Measurements from ENCODE around the gene ARHGAP40.

ARHGAP40 gene

GRCh38 chr20:38663660-38664059 is 62.1 kb downstream of the ARHGAP40 start:
- TF ChIP-seq, protein P1, sequence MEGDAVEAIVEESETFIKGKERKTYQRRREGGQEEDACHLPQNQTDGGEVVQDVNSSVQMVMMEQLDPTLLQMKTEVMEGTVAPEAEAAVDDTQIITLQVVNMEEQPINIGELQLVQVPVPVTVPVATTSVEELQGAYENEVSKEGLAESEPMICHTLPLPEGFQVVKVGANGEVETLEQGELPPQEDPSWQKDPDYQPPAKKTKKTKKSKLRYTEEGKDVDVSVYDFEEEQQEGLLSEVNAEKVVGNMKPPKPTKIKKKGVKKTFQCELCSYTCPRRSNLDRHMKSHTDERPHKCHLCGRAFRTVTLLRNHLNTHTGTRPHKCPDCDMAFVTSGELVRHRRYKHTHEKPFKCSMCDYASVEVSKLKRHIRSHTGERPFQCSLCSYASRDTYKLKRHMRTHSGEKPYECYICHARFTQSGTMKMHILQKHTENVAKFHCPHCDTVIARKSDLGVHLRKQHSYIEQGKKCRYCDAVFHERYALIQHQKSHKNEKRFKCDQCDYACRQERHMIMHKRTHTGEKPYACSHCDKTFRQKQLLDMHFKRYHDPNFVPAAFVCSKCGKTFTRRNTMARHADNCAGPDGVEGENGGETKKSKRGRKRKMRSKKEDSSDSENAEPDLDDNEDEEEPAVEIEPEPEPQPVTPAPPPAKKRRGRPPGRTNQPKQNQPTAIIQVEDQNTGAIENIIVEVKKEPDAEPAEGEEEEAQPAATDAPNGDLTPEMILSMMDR (IDR thresholded peaks at IDR 0.05), result no peak
- no peak overlapping the region for H3K4me3 ChIP-seq
- DNase-seq (ENCODE audit: low spot score), result no peak
- H3K27ac ChIP-seq, result no peak overlapping the region

GRCh38 chr20:38664284-38664683 is 62.7 kb downstream of the ARHGAP40 start:
- no peak for DNase-seq (ENCODE audit: low spot score)
- H3K4me3 ChIP-seq, result no peak overlapping the region
- TF ChIP-seq, protein P1 (IDR thresholded peaks at IDR 0.05), result no peak
- no peak overlapping the region for H3K27ac ChIP-seq

GRCh38 chr20:38665094-38665493 is 63.5 kb downstream of the ARHGAP40 start:
- no peak for DNase-seq (ENCODE audit: low spot score)
- no peak overlapping the region for H3K27ac ChIP-seq
- TF ChIP-seq, protein P1 (IDR thresholded peaks at IDR 0.05), result no peak

GRCh38 chr20:38665506-38666285 is 64.1 kb downstream of the ARHGAP40 start:
- Histone ChIP-seq H3K27ac (no peak overlapping the region), H3K4me3 (no peak overlapping the region)
- TF ChIP-seq, protein P1 (IDR thresholded peaks at IDR 0.05), result no peak
- DNase-seq (ENCODE audit: low spot score), result no peak

More at GRCh38 chr20:38665094-38665493, 63.5 kb downstream of the ARHGAP40 start:
- no peak overlapping the region for H3K4me3 ChIP-seq

GRCh38 chr20:38667417-38667956 is 65.9 kb downstream of the ARHGAP40 start:
- Histone ChIP-seq H3K4me3 (no peak overlapping the region), H3K27ac (no peak overlapping the region)
- TF ChIP-seq, protein P1 (IDR thresholded peaks at IDR 0.05), result no peak
- DNase-seq (ENCODE audit: low spot score), result no peak

- DNase-seq (ENCODE audit: low spot score), result no peak
- Histone ChIP-seq H3K27ac (no peak overlapping the region), H3K4me3 (no peak overlapping the region)
- TF ChIP-seq, protein P1 (IDR thresholded peaks at IDR 0.05), result no peak
These were observed 68.1 kb downstream of the ARHGAP40 start for GRCh38 chr20:38669688-38670087.

GRCh38 chr20:38670786-38671185 is 69.2 kb downstream of the ARHGAP40 start:
- TF ChIP-seq, protein P1 (IDR thresholded peaks at IDR 0.05), result no peak
- no peak overlapping the region for H3K27ac ChIP-seq
- no peak for DNase-seq (ENCODE audit: low spot score)
- H3K4me3 ChIP-seq, result no peak overlapping the region
